ENCODE results near the gene SPCS3.
"Not testable (repeated sequence)": the region's sequence is repeated elsewhere in the genome, so short reads cannot be mapped to it uniquely, and the experiment has no call there.

SPCS3 gene

GRCh38 chr4:176319704-176320339, at the start of gene SPCS3:
TSS of gene SPCS3 (plus strand) at chr4:176319966. CDS start at chr4:176320077, 111 bp downstream.
- DNase-seq: peak; percentile 70

GRCh38 chr4:176270669-176271068, 49.1 kb upstream of the SPCS3 start:
- no peak for DNase-seq

GRCh38 chr4:176271749-176272148, 48.0 kb upstream of the SPCS3 start:
- DNase-seq: no peak

- DNase-seq: no peak
Measured at GRCh38 chr4:176272799-176273198, 47.0 kb upstream of the SPCS3 start.

GRCh38 chr4:176273736-176274135, 46.0 kb upstream of the SPCS3 start:
- no peak for DNase-seq

- DNase-seq: no peak
Measured at GRCh38 chr4:176274441-176274840, 45.3 kb upstream of the SPCS3 start.

GRCh38 chr4:176276710-176277109, 43.1 kb upstream of the SPCS3 start:
- no peak for DNase-seq

GRCh38 chr4:176277162-176277904, 42.4 kb upstream of the SPCS3 start:
- peak; percentile 50 for DNase-seq

GRCh38 chr4:176279560-176279959, 40.2 kb upstream of the SPCS3 start:
- not testable (repeated sequence) for DNase-seq

- DNase-seq: no peak
Measured at GRCh38 chr4:176286728-176287127, 33.0 kb upstream of the SPCS3 start.

GRCh38 chr4:176287546-176287945, 32.2 kb upstream of the SPCS3 start:
- no peak for DNase-seq

- no peak for DNase-seq
Measured at GRCh38 chr4:176288020-176288419, 31.7 kb upstream of the SPCS3 start.

- DNase-seq: no peak
Measured at GRCh38 chr4:176289561-176289960, 30.2 kb upstream of the SPCS3 start.

- DNase-seq: no peak
Measured at GRCh38 chr4:176290520-176290919, 29.2 kb upstream of the SPCS3 start.

GRCh38 chr4:176291748-176292147, 28.0 kb upstream of the SPCS3 start:
- no peak for DNase-seq

- DNase-seq: no peak
Measured at GRCh38 chr4:176292920-176293319, 26.8 kb upstream of the SPCS3 start.

GRCh38 chr4:176293660-176294059, 26.1 kb upstream of the SPCS3 start:
- DNase-seq: no peak

GRCh38 chr4:176295907-176296306, 23.9 kb upstream of the SPCS3 start:
- DNase-seq: not testable (repeated sequence)

- DNase-seq: no peak
Measured at GRCh38 chr4:176298664-176299063, 21.1 kb upstream of the SPCS3 start.

GRCh38 chr4:176300036-176300435, 19.7 kb upstream of the SPCS3 start:
- DNase-seq: no peak

- DNase-seq: no peak
Measured at GRCh38 chr4:176300565-176300964, 19.2 kb upstream of the SPCS3 start.

GRCh38 chr4:176302283-176303275, 17.2 kb upstream of the SPCS3 start:
- DNase-seq: no peak

GRCh38 chr4:176303938-176304337, 15.8 kb upstream of the SPCS3 start:
- DNase-seq: no peak
